Activated CD8-positive, alpha-beta memory T cell treated with anti-CD3 and anti-CD28 coated beads, Interleukin-2, amount 50 U/mL, for 4 hours (primary cell): ENCODE data around the gene PABPN1L.
"Not testable (repeated sequence)": the region's sequence is repeated elsewhere in the genome, so short reads cannot be mapped to it uniquely, and the experiment has no call there.

Experiments
- DNase-seq: peaks from one replicate; pipeline ENCODE4 v3.0.0-alpha.2; 2020

Gene PABPN1L

DNA sequence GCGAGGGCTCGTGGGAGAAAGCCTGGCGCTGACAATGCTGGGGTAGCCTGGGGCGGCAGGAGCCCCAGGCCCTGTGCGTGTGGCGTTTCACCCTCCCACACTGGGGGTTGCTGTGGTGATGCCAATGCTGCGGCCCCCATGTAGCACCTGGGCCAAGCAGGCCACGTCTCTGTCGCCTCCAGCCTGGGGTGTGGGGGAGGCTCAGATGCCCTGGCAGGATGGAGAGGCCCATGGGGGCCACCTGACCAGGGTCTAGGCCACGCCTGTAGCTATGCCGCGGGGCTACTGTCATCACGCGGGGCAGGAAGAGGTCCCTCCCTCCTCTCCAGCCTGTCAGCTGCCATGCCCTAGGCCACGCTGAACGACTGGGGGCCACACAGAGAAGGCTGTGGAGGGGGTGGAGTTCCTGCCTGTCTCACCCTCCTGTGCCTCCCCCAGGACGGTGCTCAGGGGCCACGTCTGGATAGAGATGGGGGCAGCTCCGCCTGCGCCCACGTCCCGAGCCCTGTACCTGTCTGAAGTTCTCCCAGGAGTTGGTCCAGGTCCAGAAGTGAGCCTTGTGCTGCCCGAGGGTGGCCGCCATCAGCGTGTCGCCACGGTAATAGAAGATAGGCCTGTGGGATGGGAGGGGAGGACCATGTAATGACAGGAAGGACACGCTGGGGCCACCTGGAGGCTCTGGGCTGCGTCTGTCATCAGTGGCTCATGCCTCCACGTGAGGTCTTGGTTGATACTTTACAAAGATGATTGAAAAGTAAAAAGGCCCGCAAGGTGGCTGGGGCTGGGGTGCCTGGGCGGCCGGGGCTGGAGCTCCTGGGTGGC, 42.0 kb downstream of the PABPN1L start:
- DNase-seq: no peak

DNA sequence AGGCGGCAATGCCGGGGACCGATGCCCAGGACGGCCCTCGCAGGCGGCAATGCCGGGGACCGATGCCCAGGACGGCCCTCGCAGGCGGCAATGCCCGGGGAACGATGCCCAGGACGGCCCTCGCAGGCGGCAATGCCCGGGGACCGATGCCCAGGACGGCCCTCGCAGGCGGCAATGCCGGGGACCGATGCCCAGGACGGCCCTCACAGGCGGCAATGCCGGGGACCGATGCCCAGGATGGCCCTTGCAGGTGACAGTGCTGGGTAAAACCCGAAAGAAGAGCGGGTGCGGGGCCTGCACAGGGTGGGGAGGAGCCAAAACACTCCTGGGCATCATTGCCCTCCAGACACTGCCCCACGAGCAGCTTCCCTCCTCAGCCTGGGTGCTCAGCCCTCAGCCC, 42.8 kb downstream of the PABPN1L start:
- DNase-seq: not testable (repeated sequence)

DNA sequence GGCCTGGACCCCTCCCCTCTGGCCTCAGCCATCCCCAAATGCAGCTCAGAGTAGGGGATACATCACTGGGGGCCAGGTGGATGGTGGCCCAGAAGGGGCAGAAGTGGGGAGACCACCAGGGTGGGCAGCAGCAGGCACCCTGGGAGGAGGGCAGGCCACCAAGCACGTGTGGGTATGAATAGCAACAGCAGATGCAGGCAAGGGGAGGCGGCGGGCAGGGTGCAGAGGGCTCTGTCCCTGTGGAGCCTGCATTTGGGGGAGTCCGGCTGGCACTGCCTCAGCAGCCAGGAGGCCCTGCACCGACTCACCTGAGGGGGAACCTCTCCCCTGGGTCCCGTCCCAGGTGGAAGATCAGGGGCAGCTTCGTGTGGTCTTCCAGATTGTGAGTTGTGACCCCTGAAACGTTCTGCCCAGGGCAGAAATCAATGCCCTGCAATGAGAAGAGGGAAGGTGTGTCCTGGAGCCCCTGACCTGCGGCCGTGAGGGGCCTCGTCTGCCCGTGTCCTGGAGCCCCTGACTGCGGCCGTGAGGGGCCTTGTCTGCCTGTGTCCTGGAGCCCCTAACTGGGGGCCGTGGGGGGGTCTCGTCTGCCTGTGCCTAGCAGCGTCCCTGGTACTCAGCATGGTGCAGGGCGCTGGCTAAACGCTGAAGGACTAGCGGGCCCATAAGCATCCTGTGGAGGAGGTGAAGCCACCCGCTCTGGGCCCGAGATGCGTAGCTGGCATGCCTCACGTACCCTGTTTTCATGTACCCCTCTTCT, 44.0 kb downstream of the PABPN1L start:
- DNase-seq: no peak

DNA sequence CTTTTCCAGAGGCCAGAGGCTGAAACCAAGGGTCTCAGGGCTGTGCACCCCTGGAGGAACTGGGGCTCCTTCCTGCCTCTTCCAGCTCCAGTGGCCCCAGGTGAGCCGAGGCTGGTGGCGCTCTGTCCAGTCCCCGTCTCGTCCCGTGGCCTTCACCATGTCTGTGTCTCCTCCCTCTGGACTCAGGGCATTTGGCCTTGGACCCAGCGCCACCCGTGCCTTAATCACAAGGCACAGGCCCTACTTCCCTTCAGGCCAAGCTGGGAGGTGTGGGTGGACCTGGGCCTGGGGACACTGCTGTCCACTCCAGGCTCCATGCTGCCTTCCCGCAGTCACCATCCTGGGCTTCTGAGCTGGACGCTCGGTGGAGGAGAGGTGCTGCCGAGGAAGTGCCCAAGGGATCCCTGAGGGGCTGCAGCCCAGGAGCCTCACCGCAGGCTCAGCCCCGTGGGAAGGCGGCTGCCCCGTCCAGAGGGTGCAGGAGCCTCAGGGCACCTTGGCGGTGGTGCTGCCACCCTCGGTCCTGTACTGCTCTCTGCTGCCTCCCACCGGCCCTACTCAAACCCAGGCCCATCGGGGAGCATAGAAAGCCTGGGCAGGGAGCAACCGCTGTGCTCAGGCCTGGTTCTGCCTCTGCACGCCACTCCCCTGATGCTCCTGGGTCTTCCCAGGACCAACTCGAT, 45.2 kb downstream of the PABPN1L start:
- no peak for DNase-seq

DNA sequence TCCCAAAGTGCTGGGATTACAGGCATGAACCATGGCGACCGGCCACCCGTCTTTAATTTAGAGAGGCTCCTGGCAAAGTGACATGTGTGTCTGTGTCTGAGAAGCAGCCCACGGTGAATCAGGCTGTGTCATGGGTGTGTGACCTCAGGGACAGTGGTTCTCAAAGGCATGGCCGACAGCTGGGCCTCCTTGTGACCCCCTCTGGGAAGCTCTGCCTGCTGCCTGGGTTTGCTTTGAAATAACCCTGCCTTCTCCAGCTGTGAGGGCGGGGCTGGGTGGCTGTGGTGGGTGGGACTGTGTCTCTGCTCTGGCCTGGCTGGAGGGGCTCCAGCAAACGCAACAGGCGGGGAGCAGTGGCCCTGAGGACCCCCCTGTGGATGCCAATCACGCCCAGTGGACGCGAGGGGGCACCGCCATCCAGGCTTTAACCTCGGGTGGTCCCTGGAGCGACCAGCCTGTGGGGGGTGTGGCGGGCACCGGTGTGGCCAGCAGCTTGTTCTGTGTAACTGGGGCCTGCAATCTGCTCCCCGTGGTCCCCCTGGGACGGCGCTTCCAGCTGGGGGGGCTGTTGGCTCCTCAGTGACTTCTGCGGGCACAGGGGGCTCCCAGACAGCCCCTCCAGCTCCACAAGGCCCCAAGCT, 46.0 kb downstream of the PABPN1L start:
- no peak for DNase-seq

- no peak for DNase-seq
These were observed 47.3 kb downstream of the PABPN1L start for GRCh38 chr16:88819126-88819525.

GRCh38 chr16:88818575-88818874, 47.9 kb downstream of the PABPN1L start:
- no peak for DNase-seq

GRCh38 chr16:88817785-88818574, 48.5 kb downstream of the PABPN1L start:
- DNase-seq: no peak

DNA sequence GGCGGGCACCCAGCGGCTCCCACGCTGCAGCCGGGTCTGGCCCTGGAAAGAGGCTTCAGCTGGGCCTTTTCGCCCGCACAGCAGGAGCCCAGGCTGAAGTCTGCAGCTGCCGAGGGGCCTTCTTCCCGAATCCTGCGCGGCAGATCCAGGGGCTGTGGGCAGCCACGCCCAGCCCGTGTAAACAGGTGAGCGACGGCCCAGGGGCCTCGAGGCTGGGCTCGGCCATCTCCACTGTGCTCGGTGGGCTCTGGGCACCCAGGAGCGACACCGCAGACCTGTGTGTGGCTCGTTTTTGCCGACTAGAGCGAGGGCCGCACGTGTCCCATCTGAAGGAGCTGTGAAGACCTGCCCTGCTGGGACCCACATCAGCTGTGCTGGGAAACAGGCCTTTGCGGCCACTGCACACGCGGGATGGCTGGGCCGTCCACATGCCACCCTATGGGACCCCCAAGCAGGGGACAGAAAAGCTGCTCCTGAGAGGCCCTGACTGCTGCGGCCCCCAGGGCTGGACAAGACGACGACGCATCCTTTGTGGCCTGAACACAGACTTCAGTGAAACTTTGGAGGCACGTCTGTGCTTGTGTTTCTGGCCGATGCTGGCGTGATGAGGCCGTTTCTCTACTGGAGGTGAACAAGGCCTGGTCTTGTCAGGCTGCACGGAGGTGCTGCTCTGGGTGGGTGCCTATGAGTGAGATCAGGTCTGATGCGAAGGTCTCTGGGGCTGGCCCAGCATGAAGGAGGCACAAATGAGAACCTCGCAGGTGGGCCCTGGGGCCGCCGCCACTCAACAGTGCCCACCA, 49.5 kb downstream of the PABPN1L start:
- no peak for DNase-seq

- peak; percentile 66 for DNase-seq
These were observed 50.4 kb downstream of the PABPN1L start for GRCh38 chr16:88815901-88816589.

GRCh38 chr16:88815227-88815626, 51.2 kb downstream of the PABPN1L start:
- no peak for DNase-seq

DNA sequence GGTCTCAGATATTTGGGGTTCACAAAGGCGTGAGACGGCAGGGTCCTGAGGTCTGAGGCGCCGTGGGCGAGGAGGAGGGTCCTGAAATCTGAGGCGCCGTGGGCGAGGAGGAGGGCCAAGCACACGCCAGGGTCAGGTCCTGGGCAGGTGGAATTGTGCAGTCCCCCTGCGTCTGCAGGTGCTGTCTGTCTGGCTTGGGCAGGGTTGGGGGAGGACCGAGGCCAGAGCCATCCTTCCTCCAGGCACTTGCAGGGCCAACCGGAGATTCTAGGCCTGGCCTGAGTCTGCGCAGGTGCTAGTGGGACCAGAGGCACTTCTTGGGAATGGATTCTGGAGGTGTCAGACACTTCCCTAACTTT, 52.3 kb downstream of the PABPN1L start:
- no peak for DNase-seq
